Sigmoid colon (tissue), 4 donors: ENCODE data around the gene ZBED2.

Experiments used
- CTCF ChIP-seq, 4 experiments: fragments of 450-650 bp in 3 of 4; fragments of 200-600 bp in 1 of 4; IDR thresholded peaks; one replicate each; pipeline ENCODE4 v1.5.1; 2016 to 2019; ENCODE audit warnings: antibody characterized with exemption in 4 of 4, mild to moderate bottlenecking in 3 of 4, moderate library complexity in 2 of 4
- EP300 ChIP-seq, 4 donors: sonication (generic); formaldehyde crosslinking; IDR thresholded peaks; one replicate each; pipeline ENCODE4 v1.6.1; 2017; ENCODE audit warnings: antibody characterized with exemption in 4 of 4
- POLR2A ChIP-seq, 2 donors: fragments of 450-650 bp; IDR thresholded peaks; one replicate each; pipeline ENCODE4 v1.6.1; 2016; ENCODE audit warnings: antibody characterized with exemption in 2 of 2, mild to moderate bottlenecking in 2 of 2, moderate library complexity in 2 of 2
- POLR2AphosphoS5 ChIP-seq, 4 donors: sonication (generic); formaldehyde crosslinking; IDR thresholded peaks; one replicate each; pipeline ENCODE4 v1.6.1; 2017; ENCODE audit warnings: antibody characterized with exemption in 4 of 4

- TF ChIP-seq CTCF (IDR thresholded peaks at IDR 0.05), result no peak
- TF ChIP-seq POLR2A (IDR thresholded peaks at IDR 0.05), result no peak
- TF ChIP-seq EP300 (IDR thresholded peaks at IDR 0.05), result no peak
- TF ChIP-seq POLR2AphosphoS5 (IDR thresholded peaks at IDR 0.05), result no peak
These were observed 365 bp downstream of the ZBED2 start for GRCh38 chr3:111594781-111595180.
